Retinal pigment epithelial cell (primary cell): ENCODE measurements around the gene NT5DC1.

ENCODE experiments used
- DNase-seq: peaks from one replicate; pipeline ENCODE4 v3.0.0-alpha.2; 2010; ENCODE audit warnings: low read depth
- H3K4me3 ChIP-seq: 2 replicates; pipeline ENCODE4 v1.5.1; 2011; ENCODE audit warnings: mild to moderate bottlenecking, low read length, control low read depth, moderate library complexity
- TF ChIP-seq, protein P1 (sequence below): conservative IDR thresholded peaks from 2 replicates; pipeline ENCODE4 v1.5.1; 2011; ENCODE audit warnings: low read depth, low read length, control low read depth, inconsistent platforms

NT5DC1 gene

DNA sequence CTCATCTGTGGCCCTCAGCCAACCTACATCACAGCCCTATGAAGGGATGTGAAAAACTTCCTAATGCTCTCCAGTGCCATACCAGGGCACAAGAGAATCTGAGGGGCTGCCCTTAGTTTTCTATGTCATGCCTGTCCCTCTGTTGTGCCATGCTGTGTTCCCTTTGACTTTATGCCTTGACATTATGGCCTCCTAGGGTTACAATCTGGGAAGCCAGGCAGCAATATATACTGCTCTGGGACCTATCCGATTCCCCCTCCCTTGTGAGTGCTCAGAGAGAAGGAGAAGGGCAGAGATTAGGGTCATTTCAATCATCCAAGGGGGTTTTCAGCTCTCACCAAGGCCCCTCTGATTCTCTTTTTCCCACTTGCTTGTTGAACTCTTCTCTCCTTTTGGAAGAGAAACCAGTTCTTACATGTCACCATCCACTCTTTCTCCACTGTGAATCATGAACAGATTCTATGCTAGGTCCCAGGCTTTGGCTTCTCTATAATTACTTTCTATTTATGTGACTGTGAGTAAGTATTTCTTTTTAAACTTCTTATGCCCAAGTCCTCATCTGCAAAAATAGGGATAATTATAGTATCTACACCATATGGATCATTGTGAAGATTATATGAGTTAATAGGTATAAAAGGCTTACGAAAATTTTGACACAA is 25.8 kb upstream of the NT5DC1 start:
- no peak for DNase-seq
- TF ChIP-seq, protein P1, sequence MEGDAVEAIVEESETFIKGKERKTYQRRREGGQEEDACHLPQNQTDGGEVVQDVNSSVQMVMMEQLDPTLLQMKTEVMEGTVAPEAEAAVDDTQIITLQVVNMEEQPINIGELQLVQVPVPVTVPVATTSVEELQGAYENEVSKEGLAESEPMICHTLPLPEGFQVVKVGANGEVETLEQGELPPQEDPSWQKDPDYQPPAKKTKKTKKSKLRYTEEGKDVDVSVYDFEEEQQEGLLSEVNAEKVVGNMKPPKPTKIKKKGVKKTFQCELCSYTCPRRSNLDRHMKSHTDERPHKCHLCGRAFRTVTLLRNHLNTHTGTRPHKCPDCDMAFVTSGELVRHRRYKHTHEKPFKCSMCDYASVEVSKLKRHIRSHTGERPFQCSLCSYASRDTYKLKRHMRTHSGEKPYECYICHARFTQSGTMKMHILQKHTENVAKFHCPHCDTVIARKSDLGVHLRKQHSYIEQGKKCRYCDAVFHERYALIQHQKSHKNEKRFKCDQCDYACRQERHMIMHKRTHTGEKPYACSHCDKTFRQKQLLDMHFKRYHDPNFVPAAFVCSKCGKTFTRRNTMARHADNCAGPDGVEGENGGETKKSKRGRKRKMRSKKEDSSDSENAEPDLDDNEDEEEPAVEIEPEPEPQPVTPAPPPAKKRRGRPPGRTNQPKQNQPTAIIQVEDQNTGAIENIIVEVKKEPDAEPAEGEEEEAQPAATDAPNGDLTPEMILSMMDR, result no peak
- no peak overlapping the region for H3K4me3 ChIP-seq

DNA sequence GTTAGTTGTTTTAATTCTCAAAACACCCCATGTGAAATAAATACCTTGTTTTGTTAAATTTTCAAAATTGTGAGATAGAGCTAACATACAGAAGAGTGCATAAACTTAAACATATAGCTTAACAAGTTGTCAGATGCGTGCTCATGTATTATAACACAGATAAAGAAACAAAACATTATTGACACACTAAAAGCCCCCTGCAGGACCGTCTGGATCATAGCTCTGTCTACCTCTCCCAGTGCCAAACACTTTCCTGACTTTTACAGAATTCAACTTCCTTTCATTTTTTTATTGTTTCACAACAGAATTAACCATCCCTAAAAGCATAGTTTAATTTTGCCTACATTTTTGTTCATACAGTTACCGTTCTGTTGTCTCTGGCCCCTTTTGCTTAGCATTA is 22.1 kb upstream of the NT5DC1 start:
- no peak overlapping the region for H3K4me3 ChIP-seq
- TF ChIP-seq, protein P1, result peak; percentile 3
- DNase-seq, result no peak

DNA sequence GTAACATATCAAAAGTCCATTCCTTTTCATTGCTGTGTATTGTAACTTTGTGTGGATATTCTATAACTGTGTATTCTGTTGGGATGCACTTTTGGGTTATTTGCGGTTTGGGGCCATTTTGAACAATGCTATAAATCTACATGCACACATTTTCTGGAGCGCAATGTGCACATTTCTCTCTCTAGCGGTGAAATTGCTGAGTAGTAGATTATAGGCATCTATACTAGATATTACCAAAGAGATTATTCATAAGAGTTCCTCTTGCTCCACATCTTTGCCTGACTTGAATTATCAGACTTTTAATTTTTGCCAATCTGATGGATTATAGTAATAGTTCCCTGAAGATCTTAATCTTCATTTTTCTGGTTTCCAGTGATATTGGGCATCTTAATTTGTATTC is 21.7 kb upstream of the NT5DC1 start:
- no peak for DNase-seq
- H3K4me3 ChIP-seq, result no peak overlapping the region
- TF ChIP-seq, protein P1, result no peak

DNA sequence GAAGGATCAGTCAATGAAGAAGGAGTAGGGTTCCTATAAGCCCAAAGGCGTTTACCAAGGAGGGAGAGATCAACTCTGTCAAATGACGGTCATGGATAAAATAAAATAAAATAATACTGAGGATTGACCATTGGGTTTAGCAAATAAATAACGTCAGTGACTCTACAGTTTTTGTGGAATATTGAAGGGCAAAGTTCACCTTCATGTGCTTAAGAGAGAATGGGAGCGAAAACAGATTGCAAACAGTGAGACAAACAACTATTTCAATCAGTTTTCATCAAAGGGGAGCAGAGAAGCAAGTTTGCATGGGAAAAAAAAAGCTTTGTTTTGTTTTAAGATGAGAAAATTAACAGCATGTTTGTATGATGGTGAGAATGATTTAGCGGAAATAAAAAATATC is 17.6 kb upstream of the NT5DC1 start:
- DNase-seq, result no peak
- TF ChIP-seq, protein P1, result no peak
- H3K4me3 ChIP-seq, result no peak overlapping the region

DNA sequence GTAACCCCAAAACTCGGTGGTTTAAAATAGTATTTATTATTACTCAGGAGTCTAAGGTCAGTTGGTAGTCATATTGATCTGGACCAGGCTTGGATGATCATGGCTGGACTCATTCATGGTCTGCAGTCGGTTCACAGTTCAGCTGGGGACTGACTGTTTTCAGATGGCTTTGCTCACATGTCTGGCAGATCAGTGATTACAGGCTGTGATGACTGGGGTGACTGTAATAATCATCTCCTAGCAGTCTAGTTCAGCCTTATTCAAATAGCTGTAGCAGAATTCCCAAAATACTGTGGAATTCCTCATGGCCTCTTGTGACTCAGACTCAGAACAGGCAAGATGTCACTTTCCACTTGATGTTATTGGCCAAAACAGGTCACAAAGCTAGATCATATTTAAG is 16.4 kb upstream of the NT5DC1 start:
- no peak overlapping the region for H3K4me3 ChIP-seq
- TF ChIP-seq, protein P1, result no peak

DNA sequence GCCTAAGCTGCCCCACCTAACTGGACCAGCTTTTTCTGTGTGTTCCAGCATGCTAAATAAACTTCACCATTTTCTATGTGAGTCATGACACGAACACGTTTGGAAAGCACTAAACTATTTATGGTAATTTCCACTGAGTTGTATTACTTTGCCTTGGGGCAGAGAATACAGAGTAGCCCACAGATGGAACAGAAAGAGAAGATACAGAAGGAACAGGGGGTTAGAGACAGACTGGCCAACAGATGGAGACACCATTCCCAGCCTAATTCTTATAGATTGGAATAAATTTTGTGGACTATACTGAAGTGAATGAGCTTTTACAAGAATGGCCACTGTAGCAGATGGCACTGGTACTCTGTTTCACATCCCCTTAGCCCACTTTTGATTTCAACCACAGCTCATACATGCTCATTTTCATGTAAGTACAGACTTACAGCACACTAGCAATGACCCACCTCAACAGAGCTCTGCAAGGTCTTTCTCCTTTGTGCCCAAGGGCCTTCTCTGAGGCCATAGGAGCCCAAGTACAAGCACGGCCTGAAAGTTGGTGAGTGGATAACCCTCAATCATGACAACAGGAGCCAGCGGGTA is 13.1 kb upstream of the NT5DC1 start:
- TF ChIP-seq, protein P1, result no peak
- no peak overlapping the region for H3K4me3 ChIP-seq
- no peak for DNase-seq

More for the DNA sequence above, 16.4 kb upstream of the NT5DC1 start:
- DNase-seq, result no peak

DNA sequence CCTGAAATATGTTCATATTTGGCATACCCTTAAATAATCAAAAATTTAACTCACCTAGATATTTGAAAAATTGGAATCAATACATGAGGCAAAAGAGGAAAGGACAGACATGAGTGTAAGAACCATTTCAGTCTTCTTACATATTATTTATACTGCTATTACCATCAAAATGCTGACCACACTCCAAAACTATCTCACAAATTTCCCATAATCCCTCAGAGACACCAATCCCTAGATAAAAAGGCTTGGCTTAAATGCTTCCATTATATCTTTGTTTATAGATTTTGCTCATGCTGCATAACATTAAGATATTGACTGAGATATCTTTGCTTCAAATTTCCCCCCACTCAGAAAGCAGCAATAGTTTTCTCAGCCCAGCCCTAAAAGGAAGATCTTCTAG is 11.7 kb upstream of the NT5DC1 start:
- no peak for DNase-seq
- H3K4me3 ChIP-seq, result no peak overlapping the region
- TF ChIP-seq, protein P1, result no peak
